GM12878 (cell line): ENCODE measurements around the gene PAX1. TPM values are rescaled to one million over a fixed set of nuclear protein-coding genes. Genes with fewer than 3 reads are reported as not detected.

Source experiments
- ATAC-seq: fragments of 200-7000 bp; cut with Tn5 transposase; 3 replicates; pipeline ENCODE4 v1.9.1; 2020; ENCODE audit warnings: mild to moderate bottlenecking, moderate library complexity
- BruUV-seq: library from RNA; stranded (reverse); fragments of 400-500 nt; replicated peaks from 2 replicates; lab custom pipeline; 2021; lab: Mats Ljungman, UMichigan
- CTCF ChIA-PET: fragments of 300-600 bp; sonication (Branson Sonifier 250); formaldehyde crosslinking; extraction: SDS; loops from one replicate; lab custom pipeline; 2021; ENCODE audit warnings: inconsistent platforms; lab: Yijun Ruan, JAX
- POLR2A ChIA-PET: fragments of 350-600 bp; formaldehyde crosslinking; extraction: SDS; loops from one replicate; lab custom pipeline; 2021; ENCODE audit warnings: inconsistent platforms; lab: Charles Lee
- RAD21 ChIA-PET: fragments of 300-600 bp; sonication (Branson Sonifier 250); formaldehyde crosslinking; loops from one replicate; lab custom pipeline; 2023; ENCODE audit warnings: antibody characterized with exemption; ENCODE audit not compliant: unreplicated experiment; lab: Charles Lee
- SMC1A ChIA-PET: fragments of 300-600 bp; sonication (Branson Sonifier 250); formaldehyde crosslinking; loops from one replicate; lab custom pipeline; 2023; ENCODE audit not compliant: unreplicated experiment, uncharacterized antibody; lab: Charles Lee
- DNase-seq: peaks from one replicate; pipeline ENCODE4 v3.0.0-alpha.2; 2011; ENCODE audit warnings: low read depth, low spot score
- FAIRE-seq: peaks from 3 replicates; lab custom pipeline; 2011; peaks lifted over from hg19 to GRCh38; lab: Jason Lieb, UNC
- H2AFZ ChIP-seq: 2 replicates; pipeline ENCODE4 v1.6.0; 2011; ENCODE audit warnings: low read depth, low read length, control low read depth; ENCODE audit not compliant: control insufficient read depth
- H3K27ac ChIP-seq: 2 replicates; pipeline ENCODE4 v1.5.1; 2011; ENCODE audit warnings: control low read depth; ENCODE audit not compliant: control insufficient read depth, insufficient read depth
- H3K27me3 ChIP-seq, 2 experiments: replicated peaks in 1 of 2; 2 replicates each; pipeline versions ENCODE4 v1.6.0 to v1.6.1; 2011; ENCODE audit warnings: low read length in 1 of 2; ENCODE audit not compliant: control insufficient read depth in 2 of 2, insufficient read depth in 2 of 2
- H3K36me3 ChIP-seq, 2 experiments: 2 replicates each; pipeline ENCODE4 v1.5.1; 2011; ENCODE audit warnings: low read length in 1 of 2; ENCODE audit not compliant: control insufficient read depth in 2 of 2, insufficient read depth in 2 of 2
- H3K4me1 ChIP-seq: 2 replicates; pipeline ENCODE4 v1.6.1; 2011; ENCODE audit warnings: mild to moderate bottlenecking, low read length, moderate library complexity, mixed read lengths; ENCODE audit not compliant: control insufficient read depth, insufficient read depth
- H3K4me2 ChIP-seq: 2 replicates; pipeline ENCODE4 v1.6.0; 2011; ENCODE audit warnings: control low read depth; ENCODE audit not compliant: control insufficient read depth, insufficient read depth
- H3K4me3 ChIP-seq: fragments of 200-600 bp; sonication (generic); 2 replicates; pipeline ENCODE4 v1.5.1; 2016
- H3K79me2 ChIP-seq: 2 replicates; pipeline ENCODE4 v1.6.0; 2011; ENCODE audit warnings: low read length; ENCODE audit not compliant: control insufficient read depth, insufficient read depth
- H3K9ac ChIP-seq: 2 replicates; pipeline ENCODE4 v1.8.0; 2011; ENCODE audit warnings: low read length, control low read depth, mixed read lengths; ENCODE audit not compliant: control insufficient read depth, insufficient read depth
- H3K9me3 ChIP-seq: replicated peaks from 3 replicates; pipeline ENCODE4 v1.5.1; 2011; ENCODE audit warnings: mild to moderate bottlenecking, low read length; ENCODE audit not compliant: control insufficient read depth, insufficient read depth
- H4K20me1 ChIP-seq: 2 replicates; pipeline ENCODE4 v1.6.0; 2011; ENCODE audit not compliant: control insufficient read depth, insufficient read depth
- FOS ChIP-seq: IDR thresholded peaks from 3 replicates; pipeline ENCODE4 v1.6.1; 2011; ENCODE audit warnings: borderline replicate concordance; ENCODE audit not compliant: insufficient read length; ENCODE audit errors: extremely low read depth
- HDAC6 ChIP-seq: fragments of 200-600 bp; sonication (generic); IDR thresholded peaks from one replicate; pipeline ENCODE4 v1.8.0; 2017; ENCODE audit warnings: antibody characterized with exemption; ENCODE audit not compliant: unreplicated experiment
- NR2C2 ChIP-seq: IDR thresholded peaks from 2 replicates; pipeline ENCODE4 v1.6.1; 2011; ENCODE audit warnings: borderline replicate concordance, low read depth; ENCODE audit not compliant: control insufficient read depth, insufficient read length
- POU2F2 ChIP-seq: IDR thresholded peaks from 3 replicates; pipeline ENCODE4 v1.6.1; 2011; ENCODE audit warnings: low read depth, mild to moderate bottlenecking, low read length, borderline replicate concordance
- SPI1 ChIP-seq: IDR thresholded peaks from 2 replicates; pipeline ENCODE4 v1.6.1; 2011; ENCODE audit warnings: low read depth, mild to moderate bottlenecking, low read length, moderate library complexity, borderline replicate concordance; ENCODE audit not compliant: insufficient read depth
- ZNF24 ChIP-seq: fragments of 450-650 bp; IDR thresholded peaks from 2 replicates; pipeline ENCODE4 v1.6.1; 2017; ENCODE audit warnings: antibody characterized with exemption, mild to moderate bottlenecking
- WGBS: methylation state at CpG from one replicate; pipeline ENCODE4 v1.1.6; 2016; ENCODE audit warnings: low lambda C conversion rate; ENCODE audit not compliant: insufficient replicate concordance, insufficient coverage; ENCODE audit errors: missing lambda C conversion rate; 5-methylcytosine and 5-hydroxymethylcytosine counted together
- in situ Hi-C: fragments of 300-500 bp; cut with MboI; formaldehyde crosslinking; loops from 9 replicates; pipeline ENCODE4 v1.14.3; 2018; ENCODE audit warnings: mixed read lengths
- intact Hi-C: fragments of 100-400 bp; cut with micrococcal nuclease; formaldehyde crosslinking; loops from one replicate; pipeline ENCODE4 v1.14.2; 2022; ENCODE audit not compliant: unreplicated experiment
- polyA plus RNA-seq, 11 experiments: library from polyadenylated mRNA; depleted of rRNA in 4 of 11; unstranded in 6 of 11; stranded (reverse) in 5 of 11; fragments of >200 nt; fragmentation: Nextera tagmentation in 4 of 11; fragmentation: Illumina TruSeq in 1 of 11; extraction: Ambion mirVana in 4 of 11; extraction: Trizol in 1 of 11; gene quantifications; 1 replicate in 1 of 11; 2 replicates in 10 of 11; pipeline versions ENCODE4 v1.2.1 to v1.2.3, GENCODE V29; 2011 to 2016; ENCODE audit warnings: inconsistent platforms in 2 of 11, missing spikeins in 2 of 11, low read depth in 1 of 11
- total RNA-seq, 4 experiments: library from RNA; depleted of rRNA in 3 of 4; stranded (reverse); fragments of >200 nt in 3 of 4; fragmentation: Illumina TruSeq in 1 of 4; extraction: Trizol in 1 of 4; gene quantifications; 2 replicates each; pipeline versions ENCODE4 v1.2.1 to v1.2.3, GENCODE V29; 2013 to 2021
- TF ChIP-seq, protein P1 (sequence below): fragments of 450-650 bp; IDR thresholded peaks from 2 replicates; pipeline ENCODE4 v1.6.1; 2017; ENCODE audit warnings: low read depth, mild to moderate bottlenecking, moderate library complexity
- TF ChIP-seq, protein P2 (sequence below): fragments of 450-650 bp; IDR thresholded peaks from 2 replicates; pipeline ENCODE4 v1.6.1; 2016; ENCODE audit warnings: mild to moderate bottlenecking, moderate library complexity, borderline replicate concordance

Gene PAX1
- total and polyA plus RNA-seq, 10 of the 15 experiments (the other 5 are each of a cell fraction or from before 2014, with no cell fraction given), result not detected

- TF ChIP-seq SPI1, result no peak
Measured at GRCh38 chr20:21701171-21701876, 4.1 kb upstream of the PAX1 start (continued).

- TF ChIP-seq, protein P1, sequence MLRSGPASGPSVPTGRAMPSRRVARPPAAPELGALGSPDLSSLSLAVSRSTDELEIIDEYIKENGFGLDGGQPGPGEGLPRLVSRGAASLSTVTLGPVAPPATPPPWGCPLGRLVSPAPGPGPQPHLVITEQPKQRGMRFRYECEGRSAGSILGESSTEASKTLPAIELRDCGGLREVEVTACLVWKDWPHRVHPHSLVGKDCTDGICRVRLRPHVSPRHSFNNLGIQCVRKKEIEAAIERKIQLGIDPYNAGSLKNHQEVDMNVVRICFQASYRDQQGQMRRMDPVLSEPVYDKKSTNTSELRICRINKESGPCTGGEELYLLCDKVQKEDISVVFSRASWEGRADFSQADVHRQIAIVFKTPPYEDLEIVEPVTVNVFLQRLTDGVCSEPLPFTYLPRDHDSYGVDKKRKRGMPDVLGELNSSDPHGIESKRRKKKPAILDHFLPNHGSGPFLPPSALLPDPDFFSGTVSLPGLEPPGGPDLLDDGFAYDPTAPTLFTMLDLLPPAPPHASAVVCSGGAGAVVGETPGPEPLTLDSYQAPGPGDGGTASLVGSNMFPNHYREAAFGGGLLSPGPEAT, result no peak
- no peak for TF ChIP-seq FOS
- TF ChIP-seq ZNF24, result no peak
- TF ChIP-seq HDAC6, result no peak
- TF ChIP-seq NR2C2, result no peak
- TF ChIP-seq POU2F2, result no peak
- TF ChIP-seq, protein P2, sequence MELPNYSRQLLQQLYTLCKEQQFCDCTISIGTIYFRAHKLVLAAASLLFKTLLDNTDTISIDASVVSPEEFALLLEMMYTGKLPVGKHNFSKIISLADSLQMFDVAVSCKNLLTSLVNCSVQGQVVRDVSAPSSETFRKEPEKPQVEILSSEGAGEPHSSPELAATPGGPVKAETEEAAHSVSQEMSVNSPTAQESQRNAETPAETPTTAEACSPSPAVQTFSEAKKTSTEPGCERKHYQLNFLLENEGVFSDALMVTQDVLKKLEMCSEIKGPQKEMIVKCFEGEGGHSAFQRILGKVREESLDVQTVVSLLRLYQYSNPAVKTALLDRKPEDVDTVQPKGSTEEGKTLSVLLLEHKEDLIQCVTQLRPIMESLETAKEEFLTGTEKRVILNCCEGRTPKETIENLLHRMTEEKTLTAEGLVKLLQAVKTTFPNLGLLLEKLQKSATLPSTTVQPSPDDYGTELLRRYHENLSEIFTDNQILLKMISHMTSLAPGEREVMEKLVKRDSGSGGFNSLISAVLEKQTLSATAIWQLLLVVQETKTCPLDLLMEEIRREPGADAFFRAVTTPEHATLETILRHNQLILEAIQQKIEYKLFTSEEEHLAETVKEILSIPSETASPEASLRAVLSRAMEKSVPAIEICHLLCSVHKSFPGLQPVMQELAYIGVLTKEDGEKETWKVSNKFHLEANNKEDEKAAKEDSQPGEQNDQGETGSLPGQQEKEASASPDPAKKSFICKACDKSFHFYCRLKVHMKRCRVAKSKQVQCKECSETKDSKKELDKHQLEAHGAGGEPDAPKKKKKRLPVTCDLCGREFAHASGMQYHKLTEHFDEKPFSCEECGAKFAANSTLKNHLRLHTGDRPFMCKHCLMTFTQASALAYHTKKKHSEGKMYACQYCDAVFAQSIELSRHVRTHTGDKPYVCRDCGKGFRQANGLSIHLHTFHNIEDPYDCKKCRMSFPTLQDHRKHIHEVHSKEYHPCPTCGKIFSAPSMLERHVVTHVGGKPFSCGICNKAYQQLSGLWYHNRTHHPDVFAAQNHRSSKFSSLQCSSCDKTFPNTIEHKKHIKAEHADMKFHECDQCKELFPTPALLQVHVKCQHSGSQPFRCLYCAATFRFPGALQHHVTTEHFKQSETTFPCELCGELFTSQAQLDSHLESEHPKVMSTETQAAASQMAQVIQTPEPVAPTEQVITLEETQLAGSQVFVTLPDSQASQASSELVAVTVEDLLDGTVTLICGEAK, result no peak
- TF ChIP-seq, all 136 proteins: peak for 0
- Histone ChIP-seq H3K4me1 (no peaks in the 10 kb centered on the region), H3K36me3 (no peaks in the 10 kb centered on the region), H3K4me2 (no peak overlapping the region), H3K9me3 (no peaks in the 10 kb centered on the region; the same call in 2 of the 3 replicates), H3K9ac (no peak overlapping the region), H3K4me3 (no peak overlapping the region), H2AFZ (no peak overlapping the region), H4K20me1 (no peaks in the 10 kb centered on the region), H3K79me2 (no peaks in the 10 kb centered on the region), H3K27ac (no peak overlapping the region), H3K27me3 (peaks cover 8 to 17% of the 10 kb centered on the region in 2 experiments)
- ChIA-PET CTCF (interaction anchor here (1.9 kb wide), 1 partner anchor 17 kb away, joined by 7 read pairs; no protein-coding TSS in a partner anchor), SMC1A (interaction anchor here (1.1 to 1.2 kb wide), 2 partner anchors 15 to 64 kb away, joined by 4 to 5 read pairs; no protein-coding TSS in a partner anchor), POLR2A (no interaction called here), RAD21 (no interaction called here)
- no peak for DNase-seq
- ATAC-seq, result no peak
- 43% methylated on average over 14 of the region's 14 CpGs for WGBS
- intact Hi-C loops, result no loop called here
- no peak for FAIRE-seq
- in situ Hi-C loops, result no loop called here
- no TSS peak for BruUV-seq
Measured at GRCh38 chr20:21702016-21702415, 3.4 kb upstream of the PAX1 start.
